ENCODE measurements around the gene SLCO3A1.
A peak's percentile ranks its signal among the peaks of the same experiment; 100 is the strongest.

DNA sequence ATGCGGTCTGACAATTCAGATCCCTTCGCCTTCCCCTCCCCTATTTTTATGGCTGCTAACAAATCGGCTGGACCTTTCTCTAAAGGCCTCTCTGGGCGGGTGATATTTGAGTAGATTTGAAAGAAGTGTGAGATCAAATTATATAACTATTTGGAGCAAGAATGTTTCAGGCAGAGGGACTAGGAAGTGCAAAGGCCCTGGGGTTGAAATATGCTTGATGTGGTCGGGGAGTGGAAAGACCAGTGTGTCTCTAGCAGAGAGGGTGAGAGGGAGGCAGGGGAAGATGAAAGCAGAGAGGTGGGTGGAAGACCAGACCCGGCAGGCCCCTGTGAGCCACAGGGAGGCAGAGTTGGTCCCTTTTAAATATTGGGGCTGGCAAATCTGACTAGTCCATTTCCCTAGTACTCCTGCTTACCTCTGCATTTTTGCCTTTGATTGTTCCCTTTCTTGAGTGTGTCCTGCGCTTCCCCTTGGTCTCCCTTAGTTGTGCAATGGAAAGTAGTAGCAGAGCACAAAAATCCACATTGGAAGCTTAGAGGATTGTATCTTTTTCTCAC, 32.3 kb downstream of the SLCO3A1 start:
- TF ChIP-seq, protein P1, sequence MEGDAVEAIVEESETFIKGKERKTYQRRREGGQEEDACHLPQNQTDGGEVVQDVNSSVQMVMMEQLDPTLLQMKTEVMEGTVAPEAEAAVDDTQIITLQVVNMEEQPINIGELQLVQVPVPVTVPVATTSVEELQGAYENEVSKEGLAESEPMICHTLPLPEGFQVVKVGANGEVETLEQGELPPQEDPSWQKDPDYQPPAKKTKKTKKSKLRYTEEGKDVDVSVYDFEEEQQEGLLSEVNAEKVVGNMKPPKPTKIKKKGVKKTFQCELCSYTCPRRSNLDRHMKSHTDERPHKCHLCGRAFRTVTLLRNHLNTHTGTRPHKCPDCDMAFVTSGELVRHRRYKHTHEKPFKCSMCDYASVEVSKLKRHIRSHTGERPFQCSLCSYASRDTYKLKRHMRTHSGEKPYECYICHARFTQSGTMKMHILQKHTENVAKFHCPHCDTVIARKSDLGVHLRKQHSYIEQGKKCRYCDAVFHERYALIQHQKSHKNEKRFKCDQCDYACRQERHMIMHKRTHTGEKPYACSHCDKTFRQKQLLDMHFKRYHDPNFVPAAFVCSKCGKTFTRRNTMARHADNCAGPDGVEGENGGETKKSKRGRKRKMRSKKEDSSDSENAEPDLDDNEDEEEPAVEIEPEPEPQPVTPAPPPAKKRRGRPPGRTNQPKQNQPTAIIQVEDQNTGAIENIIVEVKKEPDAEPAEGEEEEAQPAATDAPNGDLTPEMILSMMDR (conservative IDR thresholded peaks at IDR 0.05): 0 out of 2 replicates have a peak, but pooled peaks have one; percentile 18
- TF ChIP-seq EZH2 (IDR thresholded peaks at IDR 0.05; ENCODE audit: low read depth): no peak

All from PC-9 (cell line).